Activated CD8-positive, alpha-beta memory T cell treated with anti-CD3 and anti-CD28 coated beads, Interleukin-2, amount 50 U/mL, for 24 hours (primary cell): Measurements from ENCODE around the gene KCNH8.

Experiments used
- DNase-seq: peaks from one replicate; pipeline ENCODE4 v3.0.0-alpha.2; 2020; ENCODE audit errors: extremely low read depth

KCNH8 gene

DNA sequence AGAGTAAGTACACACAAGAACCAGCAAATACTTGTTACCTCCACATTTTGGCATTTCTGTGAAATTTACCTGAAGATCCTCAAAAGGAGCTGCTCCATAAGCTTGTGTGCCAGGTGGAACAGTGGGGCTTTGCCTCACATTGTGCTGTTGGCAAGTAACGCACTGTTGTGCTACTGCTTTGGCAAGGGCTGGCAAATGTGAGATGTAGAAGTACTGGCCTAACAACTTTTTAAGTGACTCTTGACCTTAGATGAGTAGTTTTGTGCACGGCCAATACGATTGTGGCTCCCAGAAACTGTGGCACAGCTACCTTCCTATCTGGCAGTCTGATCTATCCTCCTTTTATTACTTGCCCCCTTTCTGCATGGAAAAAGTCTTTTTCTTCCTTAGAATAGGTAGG is 337.0 kb downstream of the KCNH8 start:
- DNase-seq, result no peak

DNA sequence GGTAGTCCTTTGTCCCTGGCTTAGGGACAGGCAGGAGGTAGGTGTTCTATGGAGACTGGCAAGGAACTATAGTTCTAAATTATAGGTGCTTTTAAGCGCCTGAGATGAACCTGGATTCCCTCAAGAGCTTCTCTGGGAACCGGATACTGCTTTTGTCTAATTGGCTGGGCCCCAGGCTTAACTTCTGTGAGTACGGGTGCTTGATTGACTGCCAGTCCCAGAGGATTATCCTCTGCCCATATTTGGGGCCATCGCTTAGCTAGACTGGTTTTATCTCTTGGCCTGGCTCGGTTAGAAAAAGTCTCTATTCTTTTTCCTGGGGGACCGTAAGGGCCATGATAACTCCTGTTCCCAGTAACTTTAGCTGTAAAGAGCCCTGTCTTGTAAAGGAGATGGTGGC is 339.1 kb downstream of the KCNH8 start:
- DNase-seq, result no peak

DNA sequence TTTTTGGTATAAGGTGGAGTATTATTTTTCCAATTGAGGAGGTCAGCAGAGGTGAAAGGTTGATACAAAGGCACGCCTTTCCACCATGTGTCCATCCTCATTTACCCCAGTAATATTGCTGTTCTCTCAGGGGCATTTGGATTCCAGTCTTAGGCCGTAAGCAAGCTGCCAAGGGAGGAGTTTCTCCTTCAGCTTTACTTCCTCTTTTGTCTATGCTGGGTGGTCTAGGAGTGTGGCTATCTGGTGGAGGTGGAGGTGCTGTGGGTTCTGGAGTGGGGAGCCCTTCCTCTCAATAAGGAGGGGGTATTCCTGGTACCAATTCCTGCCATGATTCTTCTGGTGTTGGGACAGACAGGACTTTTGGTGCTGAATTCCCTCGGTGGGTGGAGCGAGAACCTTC is 340.6 kb downstream of the KCNH8 start:
- DNase-seq, result no peak

DNA sequence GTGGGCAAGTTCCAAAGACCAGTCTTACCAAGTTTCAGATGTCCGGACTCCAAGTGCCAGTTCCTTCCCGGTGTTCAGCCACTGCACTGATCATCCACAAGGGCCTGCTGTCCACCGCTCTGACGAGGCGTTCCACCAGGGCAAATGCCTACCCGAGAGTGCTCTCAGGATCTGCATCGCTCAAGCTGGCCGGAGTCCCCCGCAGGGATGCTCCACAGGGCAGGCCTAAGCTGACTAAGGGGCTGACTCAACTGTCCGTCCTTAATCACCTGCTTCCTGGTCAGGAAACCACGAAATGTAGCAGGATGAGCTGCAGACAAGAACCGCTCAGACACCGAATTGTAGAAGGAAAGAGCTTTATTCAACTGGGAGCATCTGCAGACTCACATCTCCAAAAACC is 341.6 kb downstream of the KCNH8 start:
- no peak for DNase-seq

DNA sequence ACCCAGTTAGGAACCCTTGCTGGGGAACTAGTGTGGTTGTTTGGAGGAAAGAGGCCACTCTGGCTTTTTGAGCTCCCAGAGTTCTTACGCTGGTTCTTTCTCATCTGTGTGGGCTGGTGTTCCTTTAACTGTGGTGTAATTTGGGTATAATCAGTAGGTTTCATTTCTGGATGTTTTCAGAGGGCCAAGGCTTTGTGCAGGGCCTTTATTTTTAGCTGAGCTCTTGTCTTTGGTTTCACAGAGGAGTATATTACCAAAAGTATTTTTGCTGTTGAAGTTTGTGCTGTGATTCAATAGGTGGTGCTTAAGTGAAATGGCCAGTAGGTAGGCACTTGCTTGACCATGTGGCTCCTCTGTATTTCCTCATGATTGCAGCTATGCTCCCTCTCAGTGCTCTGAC is 357.9 kb downstream of the KCNH8 start:
- no peak for DNase-seq

DNA sequence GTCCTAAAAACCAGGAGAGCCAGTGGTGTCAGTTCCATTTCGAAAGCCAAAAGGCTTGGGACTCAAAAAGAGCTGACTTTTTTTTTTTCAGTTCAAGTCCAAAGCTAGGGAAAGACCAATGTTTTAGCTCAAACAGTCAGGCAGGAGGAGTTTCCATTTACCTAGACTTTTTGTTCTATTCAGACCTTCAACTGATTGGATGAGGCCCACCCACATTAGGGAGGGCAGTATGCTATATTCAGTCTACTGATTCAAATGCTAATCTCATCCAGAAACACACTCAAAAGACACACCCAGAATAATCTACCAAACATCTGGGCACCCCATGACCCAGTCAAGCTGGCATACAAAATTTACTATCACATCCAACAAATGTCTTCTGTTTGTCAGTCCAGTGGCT is 374.0 kb downstream of the KCNH8 start:
- DNase-seq, result no peak

DNA sequence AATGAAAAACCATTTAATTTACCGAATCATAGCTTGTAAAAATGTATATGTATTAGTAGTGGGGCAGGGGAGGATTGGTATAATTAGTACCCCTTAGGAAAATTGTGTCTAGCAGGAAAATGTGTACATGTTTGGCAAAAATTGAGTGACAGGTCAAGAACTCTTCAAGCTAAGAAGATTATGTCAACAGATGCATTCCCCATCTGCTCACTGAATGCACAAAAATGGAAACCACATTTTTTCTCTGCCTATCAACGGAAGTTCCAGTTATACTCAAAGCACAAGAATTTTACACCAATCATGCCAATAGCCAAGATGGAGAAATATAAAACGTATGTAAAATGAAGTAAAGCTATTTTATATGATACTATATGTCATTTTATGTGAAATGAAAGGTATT is 377.8 kb downstream of the KCNH8 start:
- no peak for DNase-seq

DNA sequence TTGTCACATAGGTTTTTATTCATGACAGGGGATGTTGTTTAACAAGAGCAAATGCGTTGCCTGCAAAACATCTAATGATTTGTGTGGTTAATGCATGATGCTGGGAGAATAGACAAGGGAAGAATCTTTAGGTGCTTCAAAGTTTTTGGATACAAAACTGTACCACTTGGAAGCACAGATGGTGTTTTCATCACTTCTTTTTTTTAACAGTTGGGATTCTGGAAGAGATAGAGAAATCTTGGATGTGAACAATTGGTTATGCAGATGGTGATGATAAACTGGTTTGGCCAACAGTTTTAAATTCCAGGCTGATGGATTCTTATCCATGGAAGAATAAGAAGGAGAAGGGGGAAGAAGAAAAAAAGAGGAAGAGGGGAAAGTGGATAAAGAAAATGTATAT is 379.4 kb downstream of the KCNH8 start:
- DNase-seq, result no peak

DNA sequence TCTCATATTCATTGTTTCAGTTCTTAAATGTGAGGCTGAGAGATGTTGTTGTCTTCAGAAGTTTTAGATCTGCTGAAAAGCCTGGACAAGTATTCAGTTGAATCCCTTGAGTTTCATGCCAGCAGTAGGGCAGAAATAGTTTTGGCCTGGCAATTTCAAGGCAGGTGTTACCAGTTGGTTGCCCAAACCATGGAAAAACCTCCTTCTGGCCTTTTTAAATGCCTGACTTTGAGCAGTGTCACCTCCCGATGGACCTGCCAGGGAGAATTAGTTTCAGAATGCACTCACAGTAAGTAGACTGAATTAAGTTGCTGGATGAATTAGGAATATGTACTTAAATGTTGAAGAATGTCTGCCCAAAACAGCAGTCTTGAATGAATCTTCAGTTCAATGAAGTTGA is 383.1 kb downstream of the KCNH8 start:
- no peak for DNase-seq

DNA sequence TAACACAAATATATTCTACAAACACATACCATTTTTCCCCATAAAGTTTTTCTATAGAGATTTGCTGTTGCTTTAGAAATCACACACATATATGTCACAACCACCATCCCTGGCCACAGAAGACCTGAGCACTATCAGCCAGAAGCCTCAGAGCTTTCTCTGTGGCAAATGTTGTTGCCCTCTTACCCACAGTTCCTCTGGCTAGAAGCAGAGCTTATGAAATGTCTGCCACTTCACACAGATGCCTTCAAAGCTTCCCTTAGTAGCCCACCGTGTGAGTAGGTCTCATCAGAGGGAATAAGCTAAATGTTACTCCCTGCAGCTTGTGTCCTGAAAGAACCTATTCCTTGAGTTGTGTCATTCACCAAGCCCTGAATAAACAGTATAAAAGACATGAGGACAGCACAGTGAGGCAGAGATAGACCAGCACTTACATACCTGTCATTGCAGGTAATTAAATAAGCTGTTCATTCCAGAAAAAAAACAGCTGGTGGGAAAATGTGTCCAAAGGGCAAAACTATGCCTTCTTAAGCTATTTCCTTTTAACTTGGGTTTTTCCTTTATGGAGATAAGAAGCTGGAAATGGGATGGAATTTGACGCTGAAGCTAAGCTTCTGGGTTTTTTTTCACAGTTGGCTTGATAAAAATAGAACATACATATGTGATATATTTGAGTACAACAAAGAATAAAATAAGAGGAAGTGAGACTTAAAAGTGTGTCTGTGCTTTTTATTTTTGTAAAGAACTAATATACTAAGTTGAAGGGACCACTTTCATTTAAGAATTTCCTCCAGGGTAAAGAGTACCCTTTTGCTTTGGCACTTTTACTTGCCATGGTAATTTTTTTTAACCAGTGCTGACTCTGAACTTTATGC is 391.4 kb downstream of the KCNH8 start:
- no peak for DNase-seq

DNA sequence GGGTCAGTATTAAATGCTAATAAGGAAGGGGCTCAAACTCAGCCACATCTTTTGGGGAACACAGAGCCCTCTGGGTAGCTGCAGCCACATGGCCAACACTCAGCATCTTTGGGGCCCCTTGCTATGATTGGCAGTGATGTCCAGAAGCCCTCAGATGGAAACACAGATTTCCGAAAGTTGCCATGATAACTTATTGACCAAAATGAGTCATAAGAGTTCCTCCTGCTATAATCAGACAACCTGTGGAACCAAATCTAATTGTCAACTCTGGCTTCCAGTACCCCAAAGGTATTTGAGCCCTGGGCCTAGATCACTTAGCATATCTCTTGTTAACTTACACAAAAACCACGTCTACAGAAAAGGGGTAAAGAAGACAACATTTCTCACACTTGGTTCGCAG is 392.2 kb downstream of the KCNH8 start:
- no peak for DNase-seq

DNA sequence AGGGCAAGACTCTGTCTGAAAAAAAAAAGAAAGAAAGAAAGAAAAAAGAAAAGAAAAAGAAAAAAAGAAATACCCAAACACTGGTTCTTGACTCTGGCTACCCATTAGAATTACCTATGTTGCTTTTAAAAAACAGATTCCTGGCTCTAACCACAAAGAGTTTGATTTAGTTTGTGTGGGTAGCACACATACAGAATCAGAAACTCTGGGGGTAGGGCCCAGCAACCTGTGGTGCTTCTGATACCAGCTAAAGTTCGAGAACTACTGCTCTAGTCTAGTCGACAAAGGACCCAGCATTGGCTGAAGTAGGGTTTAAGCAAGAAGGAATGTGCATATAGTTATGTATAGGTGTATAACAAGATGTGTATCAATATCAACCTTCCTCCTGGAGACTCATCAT is 393.0 kb downstream of the KCNH8 start:
- DNase-seq, result no peak

DNA sequence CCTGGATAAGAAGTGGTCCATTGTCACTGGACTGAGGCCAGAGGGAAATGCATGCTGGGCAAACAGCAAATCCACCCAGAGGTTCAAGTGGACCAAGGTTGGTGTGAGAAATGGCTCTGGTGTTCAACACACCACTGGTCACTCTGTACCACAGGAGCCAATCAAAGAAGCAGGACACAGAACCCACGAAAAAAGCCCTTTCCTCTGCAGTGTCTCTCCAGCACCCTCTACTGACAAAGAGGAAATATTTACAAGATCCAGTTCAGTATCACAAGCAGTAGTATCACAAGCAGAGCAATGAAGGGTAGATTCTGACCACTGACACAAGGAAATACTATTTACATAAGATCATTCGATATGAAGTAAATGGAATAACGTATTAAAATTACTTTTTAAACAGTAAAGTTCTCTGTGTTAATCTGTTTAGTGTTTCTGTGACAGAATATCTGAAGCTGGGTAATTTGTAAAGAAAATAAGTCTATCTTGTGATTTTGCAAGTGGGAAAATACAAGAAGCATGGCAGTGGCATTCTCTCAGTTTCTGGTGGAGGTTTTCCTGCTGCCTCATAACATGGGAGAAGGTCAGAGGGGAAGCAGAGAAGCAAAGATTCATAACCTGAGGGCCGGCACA is 395.0 kb downstream of the KCNH8 start:
- no peak for DNase-seq

DNA sequence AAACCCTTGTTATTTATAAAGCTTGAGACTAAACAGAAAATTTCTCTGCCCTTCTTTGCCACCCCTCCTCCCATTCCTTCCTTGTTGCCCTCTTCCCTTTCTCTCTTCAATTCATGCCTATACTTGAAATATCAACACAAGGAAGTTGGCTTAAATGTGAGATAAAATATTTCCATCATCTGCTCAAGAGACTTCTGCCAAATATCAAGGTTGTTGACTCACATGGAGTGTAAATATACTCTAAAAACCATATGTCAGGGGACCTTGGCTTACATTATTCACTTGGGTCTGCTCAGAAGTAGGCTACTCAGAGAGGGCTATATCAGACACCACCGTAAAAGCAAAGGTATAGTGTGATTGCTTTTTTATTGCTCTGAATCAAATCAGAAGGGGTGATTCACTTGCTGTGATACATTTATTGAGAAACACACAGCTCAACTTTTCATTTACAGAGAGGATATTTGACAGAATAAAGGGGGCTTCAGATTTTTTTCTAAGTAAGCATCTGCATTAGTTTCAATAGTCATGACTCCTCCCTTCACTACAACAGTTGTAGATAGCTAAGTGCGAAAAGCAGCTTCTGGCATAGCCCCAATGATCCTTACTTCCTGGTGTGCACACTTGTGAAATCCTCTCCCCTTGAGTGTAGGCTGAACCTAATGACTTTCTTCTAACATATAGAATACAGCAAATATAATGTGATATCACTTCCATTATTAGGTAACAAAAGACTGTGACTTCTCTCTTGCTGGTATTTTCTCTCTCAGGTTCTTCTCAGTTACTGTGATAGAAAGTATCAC is 399.6 kb downstream of the KCNH8 start:
- no peak for DNase-seq

DNA sequence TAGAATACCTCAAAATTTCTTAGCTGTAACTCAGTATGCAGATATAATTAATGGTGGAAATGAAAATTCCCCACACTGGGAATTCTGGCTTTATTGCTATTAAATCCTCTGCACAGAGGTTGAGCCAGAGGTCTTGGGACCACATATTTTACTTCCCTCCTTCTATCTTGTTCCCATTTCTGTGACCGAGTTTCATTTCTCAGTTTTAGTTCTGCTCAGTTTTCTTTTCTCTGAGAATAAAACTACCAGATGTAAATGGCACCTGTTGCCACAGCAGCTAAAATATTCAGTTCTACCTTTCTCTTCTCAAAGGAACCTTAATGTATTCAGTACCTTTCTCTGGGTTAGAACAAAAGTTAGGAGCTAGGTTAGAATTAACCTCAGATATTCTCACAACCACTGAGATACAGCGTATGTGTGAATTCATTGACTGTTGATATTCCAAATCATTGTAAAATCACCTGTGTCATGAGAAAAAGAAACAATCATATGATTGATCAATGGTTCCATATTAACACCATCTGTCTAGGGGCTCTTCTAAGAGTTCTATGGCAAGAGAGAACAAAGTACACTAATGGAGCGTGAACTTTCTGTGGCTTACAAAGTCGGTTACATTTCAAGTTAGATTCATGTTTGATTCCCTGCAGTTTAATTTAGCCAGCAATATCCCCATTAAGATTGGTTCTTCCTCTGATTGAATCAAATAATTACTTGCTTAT is 411.6 kb downstream of the KCNH8 start:
- DNase-seq, result no peak

DNA sequence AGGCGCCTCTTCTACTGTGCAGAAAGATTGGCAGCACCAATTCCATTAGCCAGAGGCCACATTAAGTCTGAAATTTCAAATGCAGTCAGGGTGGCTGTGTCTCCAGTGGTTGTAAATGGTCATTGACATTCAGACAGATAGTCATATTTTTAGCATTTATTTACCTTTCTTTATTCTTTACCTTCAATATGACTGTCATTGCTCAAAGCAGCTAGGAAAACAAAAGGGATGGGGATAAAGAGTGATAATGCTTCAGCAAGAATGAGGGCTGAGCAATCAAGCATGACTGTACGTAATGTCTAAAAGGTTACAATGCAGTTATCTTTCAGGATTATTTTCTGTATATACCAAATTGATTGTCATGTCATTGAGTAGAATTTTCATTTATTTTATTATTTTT is 425.3 kb downstream of the KCNH8 start:
- no peak for DNase-seq

DNA sequence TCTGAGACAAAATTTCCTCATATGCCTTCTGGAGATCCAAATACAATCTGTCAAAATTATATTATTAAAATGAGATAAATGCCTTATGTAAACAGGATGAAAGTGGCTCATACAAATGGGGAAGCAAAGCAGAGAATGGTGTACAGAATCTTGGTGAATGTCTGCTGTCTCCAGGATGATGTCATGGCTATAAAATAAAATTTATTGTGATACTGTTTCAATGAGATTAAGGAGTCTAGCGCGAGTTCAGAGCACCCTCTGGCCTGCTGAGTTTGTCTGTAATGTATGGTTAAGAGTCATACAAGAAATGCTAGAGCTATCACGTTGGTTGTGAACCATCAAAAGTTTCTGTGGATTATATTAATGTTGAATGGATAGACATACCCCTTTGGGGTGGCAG is 426.0 kb downstream of the KCNH8 start:
- DNase-seq, result no peak

DNA sequence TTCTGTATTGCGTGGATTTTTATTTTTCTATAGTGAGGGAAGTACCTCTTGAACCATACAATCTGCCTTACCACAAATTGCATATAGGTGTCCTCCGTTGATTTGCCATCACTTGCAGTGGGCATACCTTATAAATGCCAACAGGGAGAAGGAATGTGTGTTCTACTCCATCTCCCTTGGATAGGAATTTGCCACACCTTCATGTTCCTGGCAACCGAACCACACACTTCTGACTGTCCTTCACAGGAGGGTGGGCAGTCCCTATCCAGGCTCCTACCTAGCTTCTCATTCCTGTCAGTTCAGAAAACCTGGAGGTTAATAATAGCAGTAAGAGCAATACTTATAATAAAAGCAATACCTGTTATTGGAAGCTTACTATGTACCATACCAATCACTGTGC is 428.0 kb downstream of the KCNH8 start:
- DNase-seq, result no peak
